Measurements from ENCODE around the gene DMXL2. TPM values are rescaled to one million over a fixed set of nuclear protein-coding genes. Genes with fewer than 3 reads are reported as not detected.

The DMXL2 gene
- total and polyA plus RNA-seq, 2 donors from 2014 or later, result 14.6 to 29.0 TPM

GRCh38 chr15:51536965-51537574 lies 85.5 kb downstream of the DMXL2 start:
- Histone ChIP-seq H3K9me3 (ENCODE audit: control insufficient read depth in 2 of 3, insufficient read depth in 1 of 3, low read length in 3 of 3) (no peaks in the 10 kb centered on the region), H3K4me1 (ENCODE audit: control insufficient read depth in 2 of 3, insufficient read depth in 2 of 3, low read depth in 1 of 3, low read length in 3 of 3) (no peaks in the 10 kb centered on the region), H3K27ac (ENCODE audit: low read depth in 2 of 2, low read length in 2 of 2) (no peak overlapping the region), H3K4me3 (ENCODE audit: low read length in 3 of 3) (no peak overlapping the region), H3K9ac (ENCODE audit: low read length in 3 of 3) (no peak overlapping the region), H3K27me3 (ENCODE audit: control insufficient read depth, insufficient read depth, low read length) (no peaks in the 10 kb centered on the region), H3K36me3 (ENCODE audit: control insufficient read depth in 2 of 3, insufficient read depth in 3 of 3, low read length in 3 of 3) (peaks cover 0 to 9% (median 6%) of the 10 kb centered on the region in 3 donors)
- FAIRE-seq (no peak), DNase-seq (peak in 2 of 5 donors; percentile 5 to 6)
- intact Hi-C loops (cut with DNase I), result no loop called here
- TF ChIP-seq, protein P1, sequence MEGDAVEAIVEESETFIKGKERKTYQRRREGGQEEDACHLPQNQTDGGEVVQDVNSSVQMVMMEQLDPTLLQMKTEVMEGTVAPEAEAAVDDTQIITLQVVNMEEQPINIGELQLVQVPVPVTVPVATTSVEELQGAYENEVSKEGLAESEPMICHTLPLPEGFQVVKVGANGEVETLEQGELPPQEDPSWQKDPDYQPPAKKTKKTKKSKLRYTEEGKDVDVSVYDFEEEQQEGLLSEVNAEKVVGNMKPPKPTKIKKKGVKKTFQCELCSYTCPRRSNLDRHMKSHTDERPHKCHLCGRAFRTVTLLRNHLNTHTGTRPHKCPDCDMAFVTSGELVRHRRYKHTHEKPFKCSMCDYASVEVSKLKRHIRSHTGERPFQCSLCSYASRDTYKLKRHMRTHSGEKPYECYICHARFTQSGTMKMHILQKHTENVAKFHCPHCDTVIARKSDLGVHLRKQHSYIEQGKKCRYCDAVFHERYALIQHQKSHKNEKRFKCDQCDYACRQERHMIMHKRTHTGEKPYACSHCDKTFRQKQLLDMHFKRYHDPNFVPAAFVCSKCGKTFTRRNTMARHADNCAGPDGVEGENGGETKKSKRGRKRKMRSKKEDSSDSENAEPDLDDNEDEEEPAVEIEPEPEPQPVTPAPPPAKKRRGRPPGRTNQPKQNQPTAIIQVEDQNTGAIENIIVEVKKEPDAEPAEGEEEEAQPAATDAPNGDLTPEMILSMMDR (IDR thresholded peaks at IDR 0.05; ENCODE audit: borderline replicate concordance, extremely low read depth, insufficient read depth), result peak; percentile 12

- no peak for DNase-seq
- H3K4me3 ChIP-seq (ENCODE audit: low read length in 3 of 3), result no peak overlapping the region
- TF ChIP-seq, protein P1 (IDR thresholded peaks at IDR 0.05; ENCODE audit: borderline replicate concordance, extremely low read depth, insufficient read depth), result no peak
- no peaks in the 10 kb centered on the region for H3K4me1 ChIP-seq (ENCODE audit: control insufficient read depth in 2 of 3, insufficient read depth in 2 of 3, low read depth in 1 of 3, low read length in 3 of 3)
- no peak overlapping the region for H3K27ac ChIP-seq (ENCODE audit: low read depth in 2 of 2, low read length in 2 of 2)
- H3K9me3 ChIP-seq (ENCODE audit: control insufficient read depth in 2 of 3, insufficient read depth in 1 of 3, low read length in 3 of 3), result no peaks in the 10 kb centered on the region
- H3K27me3 ChIP-seq (ENCODE audit: control insufficient read depth, insufficient read depth, low read length), result no peaks in the 10 kb centered on the region
- H3K9ac ChIP-seq (ENCODE audit: low read length in 3 of 3), result no peak overlapping the region
- peaks cover 0 to 9% (median 9%) of the 10 kb centered on the region in 3 donors for H3K36me3 ChIP-seq (ENCODE audit: control insufficient read depth in 2 of 3, insufficient read depth in 3 of 3, low read length in 3 of 3)
- intact Hi-C loops (cut with DNase I), result no loop called here
- FAIRE-seq, result no peak
Measured at GRCh38 chr15:51533672-51534398, 88.7 kb downstream of the DMXL2 start.

DNA sequence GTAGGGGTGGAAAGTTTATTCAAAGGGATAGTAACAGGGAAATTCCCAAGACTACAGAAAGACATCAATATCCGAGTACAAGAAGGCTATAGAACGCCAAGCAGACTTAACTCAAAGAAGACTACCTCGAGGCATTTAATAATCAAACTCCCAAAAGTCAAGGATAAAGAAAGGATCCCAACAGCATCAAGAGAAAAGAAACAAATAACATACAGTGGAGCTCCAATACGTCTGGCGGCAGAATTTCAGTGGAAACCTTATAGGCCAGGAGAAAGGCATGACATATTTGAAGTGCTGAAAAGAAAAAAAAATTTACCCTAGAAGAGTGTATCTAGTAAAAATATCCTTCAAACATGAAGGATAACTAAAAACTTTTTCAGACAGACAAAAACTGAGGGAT lies 95.6 kb downstream of the DMXL2 start:
- intact Hi-C loops (cut with DNase I), result no loop called here
- H3K27me3 ChIP-seq (ENCODE audit: control insufficient read depth, insufficient read depth, low read length), result no peaks in the 10 kb centered on the region
- H3K9me3 ChIP-seq (ENCODE audit: control insufficient read depth in 2 of 3, insufficient read depth in 1 of 3, low read length in 3 of 3), result peaks cover 0 to 7% (median 0%) of the 10 kb centered on the region in 3 donors
- FAIRE-seq, result no peak
- TF ChIP-seq, protein P1 (IDR thresholded peaks at IDR 0.05; ENCODE audit: borderline replicate concordance, extremely low read depth, insufficient read depth), result no peak
- H3K4me3 ChIP-seq (ENCODE audit: low read length in 3 of 3), result no peak overlapping the region
- H3K36me3 ChIP-seq (ENCODE audit: control insufficient read depth in 2 of 3, insufficient read depth in 3 of 3, low read length in 3 of 3), result peaks cover 0 to 9% (median 1%) of the 10 kb centered on the region in 3 donors
- H3K4me1 ChIP-seq (ENCODE audit: control insufficient read depth in 2 of 3, insufficient read depth in 2 of 3, low read depth in 1 of 3, low read length in 3 of 3), result no peaks in the 10 kb centered on the region
- H3K27ac ChIP-seq (ENCODE audit: low read depth in 2 of 2, low read length in 2 of 2), result no peak overlapping the region
- no peak overlapping the region for H3K9ac ChIP-seq (ENCODE audit: low read length in 3 of 3)
- no peak for DNase-seq
